H1 (cell line): ENCODE data around the gene PPP1R27. TPM values are rescaled to one million over a fixed set of nuclear protein-coding genes. Genes with fewer than 3 reads are reported as not detected.

Experiments used
- CTCF ChIA-PET: fragments of 300-600 bp; sonication (Branson Sonifier 250); formaldehyde crosslinking; loops from one replicate; lab custom pipeline; 2021; ENCODE audit not compliant: partially characterized antibody; lab: Charles Lee
- POLR2A ChIA-PET: fragments of 300-600 bp; sonication (Branson Sonifier 250); formaldehyde crosslinking; loops from one replicate; lab custom pipeline; 2021; ENCODE audit warnings: inconsistent platforms; ENCODE audit not compliant: partially characterized antibody; lab: Charles Lee
- DNase-seq, 2 experiments: peaks; one replicate each; pipeline versions ENCODE4 v3.0.0 to v3.0.0-alpha.2; 2010 to 2022; ENCODE audit warnings: low spot score in 2 of 2, low read depth in 1 of 2, mixed read lengths in 1 of 2
- FAIRE-seq: peaks from 2 replicates; lab custom pipeline; 2011; peaks lifted over from hg19 to GRCh38; lab: Jason Lieb, UNC
- H2AFZ ChIP-seq: 2 replicates; pipeline ENCODE4 v1.8.1; 2012; ENCODE audit warnings: low read length, inconsistent platforms
- H2AK5ac ChIP-seq: 2 replicates; pipeline ENCODE4 v1.6.1; 2013; ENCODE audit warnings: low read depth, low read length
- H2BK120ac ChIP-seq: replicated peaks from 2 replicates; pipeline ENCODE3; 2013; ENCODE audit warnings: low read depth, low read length, inconsistent platforms
- H2BK12ac ChIP-seq: 2 replicates; pipeline ENCODE4 v1.6.1; 2013; ENCODE audit warnings: low read depth, low read length
- H2BK15ac ChIP-seq: 2 replicates; pipeline ENCODE4 v1.6.1; 2013; ENCODE audit warnings: low read length
- H2BK20ac ChIP-seq: 2 replicates; pipeline ENCODE4 v1.6.1; 2013; ENCODE audit warnings: low read length
- H2BK5ac ChIP-seq: 2 replicates; pipeline ENCODE4 v1.6.1; 2013; ENCODE audit warnings: low read depth, low read length
- H3K14ac ChIP-seq: 2 replicates; pipeline ENCODE4 v1.6.1; 2013; ENCODE audit warnings: inconsistent platforms; ENCODE audit not compliant: insufficient read length
- H3K18ac ChIP-seq: 2 replicates; pipeline ENCODE4 v1.6.1; 2013; ENCODE audit warnings: low read length; ENCODE audit errors: extremely low read depth
- H3K23ac ChIP-seq: 2 replicates; pipeline ENCODE4 v1.6.1; 2013; ENCODE audit warnings: inconsistent platforms; ENCODE audit not compliant: insufficient read length
- H3K23me2 ChIP-seq: 2 replicates; pipeline ENCODE4 v1.6.1; 2013; ENCODE audit warnings: low read depth, low read length
- H3K27ac ChIP-seq: 2 replicates; pipeline ENCODE4 v1.6.1; 2011; ENCODE audit warnings: low read depth, low read length, inconsistent platforms
- H3K27me3 ChIP-seq, 4 experiments: replicated peaks in 1 of 4; 1 replicate in 1 of 4; 2 replicates in 3 of 4; pipeline versions ENCODE4 v1.6.1 to v1.8.1; 2011 to 2013; ENCODE audit warnings: low read length in 3 of 4, mild to moderate bottlenecking in 3 of 4, inconsistent platforms in 2 of 4, mixed read lengths in 2 of 4, moderate library complexity in 1 of 4; ENCODE audit not compliant: control insufficient read depth in 3 of 4, insufficient read depth in 3 of 4; ENCODE audit errors: extremely low read depth in 1 of 4
- H3K36me3 ChIP-seq, 4 experiments: 2 replicates each; pipeline versions ENCODE4 v1.6.1 to v1.8.1; 2011 to 2013; ENCODE audit warnings: mild to moderate bottlenecking in 4 of 4, low read length in 3 of 4, moderate library complexity in 2 of 4, control low read depth in 1 of 4, inconsistent platforms in 1 of 4; ENCODE audit not compliant: insufficient read depth in 4 of 4, control insufficient read depth in 2 of 4
- H3K4ac ChIP-seq: replicated peaks from 2 replicates; pipeline ENCODE3; 2013; ENCODE audit warnings: low read length, low read depth, mixed read lengths, inconsistent platforms; ENCODE audit not compliant: insufficient read length
- H3K4me1 ChIP-seq, 4 experiments: replicated peaks in 1 of 4; 1 replicate in 1 of 4; 2 replicates in 3 of 4; pipeline versions ENCODE4 v1.6.1 to v1.8.1; 2011 to 2013; ENCODE audit warnings: low read length in 3 of 4, inconsistent platforms in 2 of 4, mixed read lengths in 1 of 4; ENCODE audit not compliant: insufficient read depth in 4 of 4, control insufficient read depth in 3 of 4
- H3K4me2 ChIP-seq, 2 experiments: 2 replicates each; pipeline versions ENCODE4 v1.6.1 to v1.8.1; 2011 to 2013; ENCODE audit warnings: low read depth in 2 of 2, low read length in 2 of 2, control low read depth in 1 of 2, inconsistent platforms in 1 of 2, mild to moderate bottlenecking in 1 of 2; ENCODE audit not compliant: insufficient read depth in 1 of 2
- H3K4me3 ChIP-seq, 4 experiments: fragments of 200-600, 300-600 bp in 1 of 4; sonication (generic), shearing (Covaris generic), sonication (Bioruptor Twin) in 1 of 4; 2 replicates each; pipeline versions ENCODE4 v1.5.1 to v1.8.1; 2011 to 2016; ENCODE audit warnings: low read length in 4 of 4, low read depth in 3 of 4, control low read depth in 2 of 4, inconsistent platforms in 2 of 4, mild to moderate bottlenecking in 2 of 4, mixed read lengths in 1 of 4, moderate library complexity in 1 of 4; ENCODE audit not compliant: insufficient read depth in 2 of 4; ENCODE audit errors: extremely low read depth in 1 of 4
- H3K56ac ChIP-seq: replicated peaks from 2 replicates; pipeline ENCODE3; 2013; ENCODE audit warnings: low read depth, mild to moderate bottlenecking, mixed read lengths, low read length, inconsistent platforms; ENCODE audit not compliant: insufficient read length
- H3K79me1 ChIP-seq: 2 replicates; pipeline ENCODE4 v1.6.1; 2013; ENCODE audit warnings: low read depth, low read length, control low read depth
- H3K79me2 ChIP-seq, 2 experiments: 2 replicates each; pipeline versions ENCODE4 v1.6.1 to v1.8.1; 2012 to 2013; ENCODE audit warnings: low read length in 2 of 2, mild to moderate bottlenecking in 2 of 2, inconsistent platforms in 1 of 2; ENCODE audit not compliant: insufficient read depth in 2 of 2, control insufficient read depth in 1 of 2
- H3K9ac ChIP-seq, 4 experiments: replicated peaks in 1 of 4; 1 replicate in 1 of 4; 2 replicates in 3 of 4; pipeline versions ENCODE4 v1.6.1 to v1.8.1; 2011 to 2013; ENCODE audit warnings: low read depth in 3 of 4, low read length in 3 of 4, control low read depth in 2 of 4, mild to moderate bottlenecking in 2 of 4, moderate library complexity in 2 of 4, inconsistent platforms in 1 of 4; ENCODE audit errors: extremely low read depth in 1 of 4
- H3K9me3 ChIP-seq, 2 experiments: 2 replicates each; pipeline versions ENCODE4 v1.6.1 to v1.8.1; 2012 to 2013; ENCODE audit warnings: mild to moderate bottlenecking in 2 of 2, moderate library complexity in 2 of 2, control low read depth in 1 of 2, inconsistent platforms in 1 of 2, low read depth in 1 of 2, low read length in 1 of 2, mixed read lengths in 1 of 2; ENCODE audit not compliant: insufficient read depth in 2 of 2
- H4K20me1 ChIP-seq, 2 experiments: replicated peaks in 1 of 2; 2 replicates each; pipeline versions ENCODE3 to v1.8.1; 2011 to 2013; ENCODE audit warnings: inconsistent platforms in 2 of 2, low read length in 2 of 2, mild to moderate bottlenecking in 1 of 2; ENCODE audit not compliant: insufficient read depth in 2 of 2, control insufficient read depth in 1 of 2
- H4K5ac ChIP-seq: 2 replicates; pipeline ENCODE4 v1.6.1; 2013; ENCODE audit warnings: low read length, low read depth, mixed read lengths, inconsistent platforms; ENCODE audit not compliant: insufficient read length
- H4K8ac ChIP-seq: 2 replicates; pipeline ENCODE4 v1.8.0; 2013; ENCODE audit warnings: mild to moderate bottlenecking, moderate library complexity, low read length, inconsistent platforms; ENCODE audit not compliant: insufficient read depth; ENCODE audit errors: extremely low read depth
- H4K91ac ChIP-seq: replicated peaks from 2 replicates; pipeline ENCODE3; 2013; ENCODE audit warnings: low read length, mixed read lengths, inconsistent platforms; ENCODE audit not compliant: insufficient read length
- ASH2L ChIP-seq: fragments of 200-600, 300-600 bp; sonication (generic); IDR thresholded peaks from one replicate; pipeline ENCODE4 v1.7.1; 2017; ENCODE audit warnings: low read length
- BACH1 ChIP-seq: IDR thresholded peaks from 2 replicates; pipeline ENCODE4 v1.6.1; 2012; ENCODE audit warnings: low read length, improper control_type of control experiment
- BRCA1 ChIP-seq: IDR thresholded peaks from 2 replicates; pipeline ENCODE4 v1.6.1; 2012; ENCODE audit warnings: low read depth, low read length, improper control_type of control experiment
- CBX5 ChIP-seq: fragments of 300-800, 300-1000 bp; sonication (generic); IDR thresholded peaks from 2 replicates; pipeline ENCODE4 v1.7.1; 2016; ENCODE audit warnings: antibody characterized with exemption, low read length, low read depth
- CBX8 ChIP-seq: fragments of 300-800, 300-1000 bp; sonication (generic); IDR thresholded peaks from 2 replicates; pipeline ENCODE4 v1.7.1; 2016; ENCODE audit warnings: low read depth, low read length, borderline replicate concordance
- CHD2 ChIP-seq: IDR thresholded peaks from 2 replicates; pipeline ENCODE4 v1.6.1; 2012; ENCODE audit warnings: low read length, improper control_type of control experiment
- FOSL1 ChIP-seq: IDR thresholded peaks from 2 replicates; pipeline ENCODE4 v1.6.1; 2011; ENCODE audit warnings: mild to moderate bottlenecking, low read depth, low read length, moderate library complexity; ENCODE audit not compliant: insufficient read depth
- KDM4A ChIP-seq: IDR thresholded peaks from one replicate; pipeline ENCODE4 v1.7.1; 2012; ENCODE audit warnings: low read depth, mild to moderate bottlenecking, moderate library complexity, low read length, inconsistent platforms; ENCODE audit not compliant: severe bottlenecking
- MAFK ChIP-seq: IDR thresholded peaks from 2 replicates; pipeline ENCODE4 v1.6.1; 2012; ENCODE audit warnings: low read depth, mild to moderate bottlenecking, improper control_type of control experiment, low read length
- POU5F1 ChIP-seq: IDR thresholded peaks from 2 replicates; pipeline ENCODE4 v1.6.1; 2011; ENCODE audit warnings: low read depth, mild to moderate bottlenecking, low read length, moderate library complexity
- SIRT6 ChIP-seq: IDR thresholded peaks from one replicate; pipeline ENCODE4 v1.7.1; 2012; ENCODE audit warnings: low read length, inconsistent platforms
- SUZ12 ChIP-seq: fragments of 200-600 bp; sonication (generic); IDR thresholded peaks from 2 replicates; pipeline ENCODE4 v1.6.1; 2012; ENCODE audit warnings: mild to moderate bottlenecking, inconsistent platforms, low read length, moderate library complexity, mixed read lengths
- TAF1 ChIP-seq: IDR thresholded peaks from 2 replicates; pipeline ENCODE4 v1.6.1; 2011; ENCODE audit warnings: mild to moderate bottlenecking, low read depth, low read length
- TBP ChIP-seq: IDR thresholded peaks from 2 replicates; pipeline ENCODE4 v1.6.1; 2011; ENCODE audit warnings: low read depth, low read length, improper control_type of control experiment
- WGBS, 2 experiments: shearing (Covaris generic) in 1 of 2; methylation state at CpG; one replicate each; pipeline versions ENCODE4 v1.1.6 to v1.1.7; 2013 to 2015; ENCODE audit warnings: low lambda C conversion rate in 2 of 2, mixed read lengths in 2 of 2, inconsistent platforms in 1 of 2, low coverage in 1 of 2, missing lambda C conversion rate in 1 of 2; ENCODE audit not compliant: insufficient replicate concordance in 2 of 2, insufficient coverage in 1 of 2, insufficient read length in 1 of 2; ENCODE audit errors: extremely low coverage in 1 of 2, missing lambda C conversion rate in 1 of 2; 5-methylcytosine and 5-hydroxymethylcytosine counted together
- polyA plus RNA-seq, 7 experiments: library from polyadenylated mRNA; depleted of rRNA in 3 of 7; stranded (reverse) in 5 of 7; unstranded in 2 of 7; fragments of >200 nt in 5 of 7; fragments of 200-250 nt in 2 of 7; gene quantifications; 1 replicate in 5 of 7; 2 replicates in 1 of 7; 4 replicates in 1 of 7; pipeline versions ENCODE4 v1.2.1 to v1.2.3, GENCODE V29; 2011 to 2013; ENCODE audit warnings: missing spikeins in 2 of 7, mixed read lengths in 2 of 7
- total RNA-seq: library from RNA; stranded (reverse); fragmentation: NEBNext Ultra II Directional; extraction: Animal tissue kit (Norgen Biotek cat#: 25700); gene quantifications from 2 replicates; pipeline ENCODE4 v1.2.1, GENCODE V29; 2021
- TF ChIP-seq, protein P1 (sequence below): IDR thresholded peaks from 2 replicates; pipeline ENCODE4 v1.6.1; 2012; ENCODE audit warnings: inconsistent platforms

The PPP1R27 gene
- total and polyA plus RNA-seq, 2 of the 8 experiments (the other 6 are each of a cell fraction or from before 2014, with no cell fraction given): 0.27 TPM; not detected in 1

- no peak overlapping the region for H3K27ac ChIP-seq
- no peaks in the 10 kb centered on the region for H3K36me3 ChIP-seq
- no peak overlapping the region for H2AFZ ChIP-seq
- H3K23me2 ChIP-seq: no peaks in the 10 kb centered on the region
- H3K14ac ChIP-seq: no peak overlapping the region
- H2BK12ac ChIP-seq: no peak overlapping the region
- no peaks in the 10 kb centered on the region for H3K79me1 ChIP-seq
- no peak overlapping the region for H3K23ac ChIP-seq
- H2BK5ac ChIP-seq: no peak overlapping the region
- H4K8ac ChIP-seq: 0 out of 2 replicates have a peak overlapping the region, but pooled peaks have one; percentile 9
- no peaks in the 10 kb centered on the region for H3K9me3 ChIP-seq
- whole genome bisulfite sequencing, 2 experiments: 83% methylated on average over 2 of the region's 2 CpGs; no CpG with 5 or more reads in 1 of the 2 experiments
- no peak for TF ChIP-seq FOSL1
- no peak for TF ChIP-seq CBX5
- no peak for TF ChIP-seq BACH1
- no peak for TF ChIP-seq SIRT6
- TF ChIP-seq POU5F1: no peak
- no peak for TF ChIP-seq TBP
- TF ChIP-seq TAF1: no peak
- TF ChIP-seq BRCA1: no peak
- TF ChIP-seq CHD2: no peak
- no peak for TF ChIP-seq SUZ12
- TF ChIP-seq, protein P1, sequence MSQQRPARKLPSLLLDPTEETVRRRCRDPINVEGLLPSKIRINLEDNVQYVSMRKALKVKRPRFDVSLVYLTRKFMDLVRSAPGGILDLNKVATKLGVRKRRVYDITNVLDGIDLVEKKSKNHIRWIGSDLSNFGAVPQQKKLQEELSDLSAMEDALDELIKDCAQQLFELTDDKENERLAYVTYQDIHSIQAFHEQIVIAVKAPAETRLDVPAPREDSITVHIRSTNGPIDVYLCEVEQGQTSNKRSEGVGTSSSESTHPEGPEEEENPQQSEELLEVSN: no peak
- TF ChIP-seq ASH2L: no peak
- no peak for TF ChIP-seq KDM4A
- no peak for TF ChIP-seq MAFK
- TF ChIP-seq CBX8: no peak
- H3K9ac ChIP-seq: no peak overlapping the region
- no peaks in the 10 kb centered on the region for H3K27me3 ChIP-seq
- H3K4me3 ChIP-seq: no peak overlapping the region
- H2BK20ac ChIP-seq: no peak overlapping the region
- CTCF ChIA-PET: interaction anchor here (0.6 to 1.4 kb wide), 6 partner anchors 10 to 214 kb away, joined by 3 to 4 read pairs (median 3); no protein-coding TSS in a partner anchor
- no peak overlapping the region for H3K4me2 ChIP-seq
- DNase-seq (no peak), FAIRE-seq (no peak)
- H3K18ac ChIP-seq: peak overlapping the region; percentile 71; the same call in 1 of the 2 replicates
- no peak overlapping the region for H4K91ac ChIP-seq
- POLR2A ChIA-PET: interaction anchor here (0.6 to 1.8 kb wide), 8 partner anchors 8 to 28 kb away, joined by 3 to 5 read pairs (median 4); partner anchors contain the start of genes MCRIP1 and PPP1R27
- no peak overlapping the region for H2BK15ac ChIP-seq
- H3K56ac ChIP-seq: no peak overlapping the region
- H3K79me2 ChIP-seq: no peaks in the 10 kb centered on the region
- H2BK120ac ChIP-seq: no peak overlapping the region
- peaks cover 0 to 7% (median 3%) of the 10 kb centered on the region in 4 experiments; a peak in 4 of 7 replicates for H3K4me1 ChIP-seq
- H4K20me1 ChIP-seq: peaks cover 0 to 2% of the 10 kb centered on the region in 2 experiments
- H4K5ac ChIP-seq: no peak overlapping the region
- H2AK5ac ChIP-seq: no peak overlapping the region
- no peak overlapping the region for H3K4ac ChIP-seq
These were observed 19.2 kb downstream of the PPP1R27 start for GRCh38 chr17:81815646-81815986.
